HG03175 (cell line): ENCODE measurements around the gene XPNPEP1.

Source experiments
- ATAC-seq: cut with Tn5 transposase; IDR thresholded peaks from one replicate; pipeline ENCODE4 v1.9.1; 2021; ENCODE audit warnings: mild to moderate bottlenecking, moderate library complexity; ENCODE audit not compliant: unreplicated experiment

The XPNPEP1 gene

GRCh38 chr10:109820620-109821405 lies 102.5 kb downstream of the XPNPEP1 start:
- ATAC-seq, result no peak

- no peak for ATAC-seq
Measured at GRCh38 chr10:109819807-109820206, 103.5 kb downstream of the XPNPEP1 start.
